K562 (cell line): ENCODE data around the gene ACTN1. TPM values are rescaled to one million over a fixed set of nuclear protein-coding genes. Genes with fewer than 3 reads are reported as not detected.
A peak's percentile ranks its signal among the peaks of the same experiment; 100 is the strongest.

Source experiments
- ATAC-seq: fragments of 200-7000 bp; cut with Tn5 transposase; 3 replicates; pipeline ENCODE4 v1.9.1; 2020; ENCODE audit warnings: moderate library complexity
- BruUV-seq: library from RNA; stranded (reverse); fragments of 400-500 nt; replicated peaks from 2 replicates; lab custom pipeline; 2021; lab: Mats Ljungman, UMichigan
- CTCF ChIA-PET: fragments of 300-600 bp; formaldehyde crosslinking; extraction: SDS; loops from one replicate; lab custom pipeline; 2021; ENCODE audit warnings: low intra/inter-chr PET ratio; lab: Yijun Ruan, JAX
- POLR2A ChIA-PET: fragments of 300-600, 350-650 bp; sonication (Branson Sonifier 250); formaldehyde crosslinking; extraction: SDS; loops from one replicate; lab custom pipeline; 2021; ENCODE audit warnings: antibody characterized with exemption, inconsistent platforms; lab: Yijun Ruan, JAX
- DNase-seq, 4 experiments: peaks; one replicate each; pipeline versions ENCODE4 v3.0.0 to v3.0.0-alpha.2; 2011 to 2018; ENCODE audit warnings: low spot score in 3 of 4, mixed read lengths in 3 of 4; ENCODE audit errors: extremely low read depth in 1 of 4
- FAIRE-seq: peaks from 2 replicates; lab custom pipeline; 2011; peaks lifted over from hg19 to GRCh38; lab: Jason Lieb, UNC
- H2AFZ ChIP-seq: 2 replicates; pipeline ENCODE4 v1.6.0; 2011; ENCODE audit warnings: low read depth, low read length, control low read depth, inconsistent platforms
- H3K27ac ChIP-seq: fragments of 200-600 bp; 3 replicates; pipeline ENCODE4 v1.8.0; 2011; ENCODE audit warnings: low read depth, mild to moderate bottlenecking, control low read depth, inconsistent platforms, low read length, moderate library complexity, mixed read lengths; ENCODE audit errors: extremely low read depth
- H3K27me3 ChIP-seq, 2 experiments: fragments of 300-600 bp in 1 of 2; 2 replicates in 1 of 2; 3 replicates in 1 of 2; pipeline versions ENCODE4 v1.6.0 to v1.8.0; 2011; ENCODE audit warnings: inconsistent platforms in 2 of 2, low read length in 2 of 2, mild to moderate bottlenecking in 1 of 2, mixed read lengths in 1 of 2, moderate library complexity in 1 of 2; ENCODE audit not compliant: control insufficient read depth in 2 of 2, insufficient read depth in 2 of 2
- H3K36me3 ChIP-seq: fragments of 300-600 bp; 3 replicates; pipeline ENCODE4 v1.8.0; 2011; ENCODE audit warnings: mild to moderate bottlenecking, low read length, inconsistent platforms; ENCODE audit not compliant: control insufficient read depth, insufficient read depth
- H3K4me1 ChIP-seq, 2 experiments: fragments of 200-600 bp in 1 of 2; replicated peaks in 1 of 2; 2 replicates in 1 of 2; 3 replicates in 1 of 2; pipeline versions ENCODE4 v1.5.1 to v1.8.0; 2011; ENCODE audit warnings: inconsistent platforms in 2 of 2, low read length in 2 of 2, mild to moderate bottlenecking in 1 of 2, mixed read lengths in 1 of 2, moderate library complexity in 1 of 2; ENCODE audit not compliant: control insufficient read depth in 2 of 2, insufficient read depth in 2 of 2
- H3K4me2 ChIP-seq: 2 replicates; pipeline ENCODE4 v1.6.1; 2011; ENCODE audit warnings: low read length, control low read depth, inconsistent platforms, mixed read lengths; ENCODE audit not compliant: insufficient read depth
- H3K4me3 ChIP-seq: fragments of 200-600 bp; sonication (generic), shearing (Covaris generic); 2 replicates; pipeline ENCODE4 v1.5.1; 2016; ENCODE audit warnings: control low read depth, inconsistent platforms
- H3K79me2 ChIP-seq: fragments of 200-600 bp; 3 replicates; pipeline ENCODE4 v1.8.0; 2011; ENCODE audit warnings: low read length, inconsistent platforms; ENCODE audit not compliant: control insufficient read depth, insufficient read depth
- H3K9ac ChIP-seq, 2 experiments: 2 replicates each; pipeline versions ENCODE4 v1.6.0 to v1.6.1; 2011; ENCODE audit warnings: low read depth in 2 of 2, low read length in 2 of 2, control low read depth in 1 of 2, inconsistent platforms in 1 of 2, mild to moderate bottlenecking in 1 of 2, mixed read lengths in 1 of 2; ENCODE audit not compliant: insufficient read depth in 1 of 2
- H3K9me1 ChIP-seq: one replicate; pipeline ENCODE4 v1.6.0; 2011; ENCODE audit warnings: inconsistent platforms, mild to moderate bottlenecking, low read length, moderate library complexity; ENCODE audit not compliant: control insufficient read depth, insufficient read depth
- H3K9me3 ChIP-seq: replicated peaks from 2 replicates; pipeline ENCODE4 v1.5.1; 2011; ENCODE audit warnings: low read depth, low read length, inconsistent platforms; ENCODE audit not compliant: control insufficient read depth, insufficient read depth
- H4K20me1 ChIP-seq: replicated peaks from 2 replicates; pipeline ENCODE4 v1.6.1; 2011; ENCODE audit warnings: low read length, inconsistent platforms, mixed read lengths; ENCODE audit not compliant: control insufficient read depth, insufficient read depth
- DLX4 ChIP-seq: fragments of 250-450 bp; sonication (Bioruptor Pico); IDR thresholded peaks from 2 replicates; pipeline ENCODE4 v1.6.1; 2021; ENCODE audit warnings: mild to moderate bottlenecking
- ELF4 ChIP-seq: fragments of 450-650 bp; formaldehyde crosslinking; IDR thresholded peaks from 2 replicates; pipeline ENCODE4 v1.4.0; 2022; ENCODE audit warnings: missing genetic modification characterization
- KLF13 ChIP-seq: fragments of 450-650 bp; IDR thresholded peaks from 2 replicates; pipeline ENCODE4 v1.6.1; 2016; ENCODE audit warnings: missing genetic modification characterization, low read depth, mild to moderate bottlenecking, missing compliant biosample characterization, moderate library complexity, borderline replicate concordance
- MEIS2 ChIP-seq: fragments of 450-650 bp; IDR thresholded peaks from 2 replicates; pipeline ENCODE4 v1.6.1; 2014; ENCODE audit warnings: mild to moderate bottlenecking; ENCODE audit not compliant: partially characterized antibody
- ZBTB40 ChIP-seq, 2 experiments: fragments of 450-650 bp in 1 of 2; sonication (generic) in 1 of 2; formaldehyde crosslinking in 1 of 2; IDR thresholded peaks; 2 replicates each; pipeline versions ENCODE4 v1.7.1 to v1.9.0; 2016 to 2022; ENCODE audit warnings: inconsistent platforms in 1 of 2, mild to moderate bottlenecking in 1 of 2, missing genetic modification reagents in 1 of 2
- ZFX ChIP-seq: sonication (generic); formaldehyde crosslinking; IDR thresholded peaks from 2 replicates; pipeline ENCODE4 v1.8.0; 2022; ENCODE audit warnings: mild to moderate bottlenecking, missing genetic modification reagents, moderate library complexity
- ZMIZ1 ChIP-seq, 2 experiments: fragments of 150-350 bp in 1 of 2; IDR thresholded peaks; 2 replicates each; pipeline ENCODE4 v1.6.1; 2012 to 2016; ENCODE audit warnings: low read depth in 2 of 2, low read length in 2 of 2, mild to moderate bottlenecking in 1 of 2, moderate library complexity in 1 of 2
- ZNF124 ChIP-seq: sonication (generic); formaldehyde crosslinking; IDR thresholded peaks from 2 replicates; pipeline ENCODE4 v1.8.1; 2022; ENCODE audit warnings: missing genetic modification reagents
- ZNF766 ChIP-seq: fragments of 200-800 bp; sonication (Bioruptor generic); conservative IDR thresholded peaks from 2 replicates; pipeline ENCODE4 v1.6.1; 2016; ENCODE audit warnings: missing genetic modification characterization, missing compliant biosample characterization
- WGBS: fragments of 100-300 bp; shearing (Covaris generic); methylation state at CpG from one replicate; pipeline ENCODE4 v1.1.6; 2016; ENCODE audit warnings: low coverage, mixed read lengths; ENCODE audit not compliant: insufficient coverage; ENCODE audit errors: missing lambda C conversion rate; 5-methylcytosine and 5-hydroxymethylcytosine counted together
- in situ Hi-C: fragments of 300-500 bp; cut with MboI; formaldehyde crosslinking; loops from 4 replicates; pipeline ENCODE4 v1.15.0; 2018; ENCODE audit warnings: inconsistent platforms, mixed read lengths
- intact Hi-C: fragments of 100-400 bp; cut with micrococcal nuclease; formaldehyde crosslinking; loops from 2 replicates; pipeline ENCODE4 v1.14.2; 2022
- polyA plus RNA-seq, 8 experiments: library from polyadenylated mRNA; depleted of rRNA in 4 of 8; stranded (reverse) in 5 of 8; unstranded in 3 of 8; fragments of >200 nt; fragmentation: Nextera tagmentation in 2 of 8; fragmentation: Illumina TruSeq in 1 of 8; extraction: Ambion mirVana in 2 of 8; extraction: Trizol in 1 of 8; gene quantifications; 2 replicates each; pipeline versions ENCODE4 v1.2.1 to v1.2.3, GENCODE V29; 2011 to 2014; ENCODE audit warnings: inconsistent platforms in 1 of 8, missing spikeins in 1 of 8
- total RNA-seq, 7 experiments: library from RNA; depleted of rRNA in 6 of 7; stranded (reverse); fragments of >200 nt in 6 of 7; fragmentation: Illumina TruSeq in 2 of 7; extraction: Trizol in 2 of 7; gene quantifications; 2 replicates each; pipeline versions ENCODE4 v1.2.1 to v1.2.3, GENCODE V29; 2011 to 2021; ENCODE audit warnings: low replicate concordance in 1 of 7

ACTN1 gene
- total and polyA plus RNA-seq, 9 of the 15 experiments (the other 6 are each of a cell fraction or from before 2014, with no cell fraction given) = 2.2 to 67.7 (median 34.5) TPM

GRCh38 chr14:68853749-68854148 lies 125.4 kb downstream of the ACTN1 start:
- H3K27ac ChIP-seq = no peak overlapping the region
- BruUV-seq = no TSS peak
- peaks cover 6 to 8% of the 10 kb centered on the region in 2 experiments; a peak in 4 of 5 replicates for H3K4me1 ChIP-seq
- no peak for ATAC-seq
- H3K4me3 ChIP-seq = no peak overlapping the region
- in situ Hi-C loops (loop anchor here (25.0 kb wide), 1 partner anchor 609 kb away; no protein-coding TSS in a partner anchor), intact Hi-C loops (no loop called here)
- H4K20me1 ChIP-seq = no peaks in the 10 kb centered on the region
- H2AFZ ChIP-seq = no peak overlapping the region
- no peaks in the 10 kb centered on the region for H3K79me2 ChIP-seq
- H3K9ac ChIP-seq = peak overlapping the region in 1 of 2 experiments; percentile 33; a peak in 1 of 4 replicates
- no peaks in the 10 kb centered on the region for H3K9me1 ChIP-seq
- POLR2A ChIA-PET = no interaction called here
- no peaks in the 10 kb centered on the region for H3K9me3 ChIP-seq
- H3K27me3 ChIP-seq = no peaks in the 10 kb centered on the region
- CTCF ChIA-PET = no interaction called here
- no peak overlapping the region for H3K4me2 ChIP-seq
- 57% methylated on average over 5 of the region's 6 CpGs for WGBS
- no peaks in the 10 kb centered on the region for H3K36me3 ChIP-seq
- FAIRE-seq = no peak
- DNase-seq = no peak
- TF ChIP-seq ZMIZ1 (IDR thresholded peaks at IDR 0.05; ENCODE audit: low read depth in 2 of 2, low read length in 2 of 2) = no peak
- no peak for TF ChIP-seq DLX4 (CRISPR knock-in tag)
- TF ChIP-seq KLF13 = no peak
- TF ChIP-seq MEIS2 = no peak
- no peak for TF ChIP-seq ZFX (CRISPR knock-in tag)
- no peak for TF ChIP-seq ZNF766
- TF ChIP-seq ELF4 (CRISPR knock-in tag) = no peak
- no peak for TF ChIP-seq ZNF124 (CRISPR knock-in tag)
- no peak for TF ChIP-seq ZBTB40 (IDR thresholded peaks at IDR 0.05)
- TF ChIP-seq ZBTB40 (CRISPR knock-in tag; IDR thresholded peaks at IDR 0.05) = no peak
